T-helper 1 cell treated with Interleukin-12 subunit alpha and Interleukin-12 subunit beta and Interleukin-4 antibody, amounts not matched to agents 30 ng/mL and 1 ng/mL, for 36 hours (primary cell): ENCODE measurements around the gene CLEC10A. TPM values are rescaled to one million over a fixed set of nuclear protein-coding genes. Genes with fewer than 3 reads are reported as not detected.
"Not testable (repeated sequence)": the region's sequence is repeated elsewhere in the genome, so short reads cannot be mapped to it uniquely, and the experiment has no call there.

ENCODE experiments used
- intact Hi-C: fragments of 100-400 bp; cut with micrococcal nuclease; formaldehyde crosslinking; loops from one replicate; pipeline ENCODE4 v1.15.1; 2024
- total RNA-seq: library from RNA; stranded (reverse); gene quantifications from 2 replicates; pipeline ENCODE4 v1.2.3, GENCODE V29; 2022

The CLEC10A gene
- total RNA-seq, 1 donor from 2014 or later: not detected

DNA sequence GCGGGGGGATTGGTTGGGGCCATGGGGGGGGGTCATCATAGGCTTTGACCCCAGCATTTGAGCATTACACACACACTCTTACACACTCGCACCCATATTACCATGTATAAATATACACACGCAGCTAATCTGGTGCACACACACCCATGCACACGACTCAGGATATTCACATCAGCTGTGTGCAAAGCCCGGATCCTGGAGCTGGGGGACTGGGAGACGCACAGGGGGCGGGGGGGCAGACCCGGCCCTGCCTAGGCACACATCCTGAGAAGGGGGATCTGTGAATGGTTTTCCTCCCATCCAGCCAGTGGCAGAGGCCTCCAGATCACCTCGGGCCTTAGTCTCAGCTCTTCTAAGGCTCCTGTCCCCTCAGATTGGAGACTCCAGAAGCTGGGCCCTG, 28.9 kb upstream of the CLEC10A start:
- intact Hi-C loops: no loop called here

DNA sequence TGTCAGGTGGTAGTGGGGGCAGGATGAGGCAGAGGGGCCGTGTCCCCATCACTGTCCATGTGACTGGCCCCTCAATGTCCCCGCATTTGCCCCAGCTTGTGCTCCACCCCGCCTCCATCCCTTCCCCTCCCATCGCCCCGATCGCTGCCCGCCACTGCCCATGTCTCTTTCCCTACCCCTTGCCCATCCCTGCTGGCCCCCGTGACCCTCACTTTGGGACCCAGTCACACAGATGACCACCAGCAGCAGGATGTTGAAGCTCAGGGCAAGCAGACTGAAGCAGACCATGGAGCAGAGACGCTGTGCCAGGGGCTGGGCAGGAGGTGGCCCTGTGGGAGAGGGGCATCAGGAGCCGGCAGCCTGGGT, 28.5 kb upstream of the CLEC10A start:
- intact Hi-C loops: no loop called here

DNA sequence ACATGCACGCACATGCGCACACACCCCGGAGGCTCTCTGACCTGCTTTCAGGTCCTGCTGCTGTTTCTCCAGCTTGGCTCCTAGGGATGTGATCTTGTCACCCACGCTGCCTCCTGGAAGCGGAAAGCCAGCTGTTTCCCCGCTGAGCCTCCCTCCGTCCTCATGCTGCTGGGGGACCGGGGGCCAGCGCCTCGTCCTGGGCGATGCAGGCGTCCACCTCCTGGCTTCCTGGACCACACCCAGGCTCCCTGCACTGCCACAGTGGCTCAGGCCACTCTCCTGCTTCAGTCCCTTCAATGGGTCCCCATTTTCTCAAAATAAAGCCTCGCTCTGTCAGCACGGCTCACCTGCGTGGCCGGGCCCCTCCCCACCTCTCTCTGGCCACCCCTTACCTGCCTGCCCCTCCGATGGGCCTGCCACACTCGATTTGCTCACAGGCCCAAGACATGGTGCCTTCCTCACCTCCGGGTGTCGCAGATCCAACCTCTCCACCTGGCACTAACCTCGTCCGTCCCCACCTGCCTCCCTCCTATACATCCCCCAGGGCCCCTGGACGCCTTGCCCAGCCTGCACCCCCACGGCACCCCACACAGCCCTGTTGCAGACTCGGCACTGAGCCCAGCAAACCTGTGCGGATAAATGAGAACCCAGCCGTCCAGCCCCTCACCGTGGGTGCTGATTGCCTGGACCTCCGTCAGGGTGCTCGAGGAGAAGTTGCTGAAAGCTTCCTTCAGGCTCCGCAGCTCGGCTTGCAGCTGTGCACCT, 27.9 kb upstream of the CLEC10A start:
- intact Hi-C loops: no loop called here

DNA sequence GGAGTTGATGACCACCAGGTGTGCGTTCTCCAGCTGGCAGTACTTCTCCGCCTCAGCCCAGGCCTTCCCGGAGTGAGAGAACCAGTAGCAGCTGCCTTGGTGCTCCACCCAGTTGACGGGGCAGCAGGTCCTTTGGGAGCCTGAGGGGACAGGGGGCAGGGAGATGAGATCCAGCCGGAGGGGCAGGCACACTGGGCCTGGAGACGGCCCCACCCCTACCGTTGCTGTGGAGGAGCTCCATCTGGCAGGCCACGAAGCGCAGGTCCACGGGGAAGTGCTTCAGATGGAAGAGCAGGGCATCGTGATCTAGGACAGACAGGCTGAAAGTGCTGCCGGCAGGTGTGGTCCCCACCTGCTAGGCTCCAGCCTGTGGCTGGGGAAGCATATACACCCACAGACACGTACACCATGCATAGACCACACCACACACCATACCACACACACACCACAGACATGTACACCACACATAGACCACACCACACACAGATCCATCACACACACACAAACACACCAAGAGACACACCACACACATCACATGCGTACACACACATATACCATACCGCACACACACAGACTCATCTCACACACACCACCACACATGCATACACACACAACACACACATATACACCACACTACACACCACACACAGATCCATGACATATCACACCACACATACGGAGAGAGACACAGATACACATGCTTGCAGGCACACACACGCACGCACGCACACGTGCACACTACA, 27.1 kb upstream of the CLEC10A start:
- intact Hi-C loops: no loop called here

DNA sequence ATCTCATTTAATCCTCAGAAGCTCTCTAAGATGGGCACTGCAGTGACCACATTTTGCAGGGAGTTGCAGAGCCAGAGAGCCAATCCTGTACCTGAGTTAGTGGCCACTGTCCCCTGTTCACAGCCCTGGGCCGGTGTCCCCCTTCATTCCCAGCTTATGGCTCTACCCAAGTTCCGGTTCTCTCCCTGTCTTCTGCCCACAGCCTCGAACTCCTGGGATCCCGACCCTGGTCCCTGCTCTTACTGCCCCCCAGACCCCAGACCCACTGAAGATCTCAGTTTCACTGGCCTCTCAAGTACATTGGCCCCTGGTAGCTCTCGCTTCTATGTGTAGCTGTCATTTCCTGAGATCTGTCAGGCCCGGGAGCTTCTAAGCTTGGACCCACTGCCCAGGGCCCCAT, 22.4 kb upstream of the CLEC10A start:
- intact Hi-C loops: no loop called here

DNA sequence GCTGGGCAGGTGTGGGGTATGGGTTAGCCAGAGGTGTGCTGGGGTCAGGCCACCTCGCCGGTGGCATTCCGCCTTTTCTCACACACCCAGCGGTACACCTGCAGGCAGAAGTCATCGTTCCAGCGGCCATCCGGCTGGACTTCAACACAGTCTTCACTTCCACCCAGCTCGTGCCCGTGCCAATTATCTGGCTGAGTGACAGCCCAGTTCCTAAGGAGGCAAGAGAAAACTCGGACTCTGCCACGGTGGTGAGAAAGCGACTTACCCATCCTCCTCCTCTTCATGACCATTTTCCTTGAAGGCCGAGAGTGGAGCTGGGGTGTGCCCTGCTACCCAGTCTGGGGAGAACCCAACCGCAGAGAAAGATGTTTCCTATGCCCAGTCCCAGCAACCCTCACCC, 21.5 kb upstream of the CLEC10A start:
- intact Hi-C loops: no loop called here

DNA sequence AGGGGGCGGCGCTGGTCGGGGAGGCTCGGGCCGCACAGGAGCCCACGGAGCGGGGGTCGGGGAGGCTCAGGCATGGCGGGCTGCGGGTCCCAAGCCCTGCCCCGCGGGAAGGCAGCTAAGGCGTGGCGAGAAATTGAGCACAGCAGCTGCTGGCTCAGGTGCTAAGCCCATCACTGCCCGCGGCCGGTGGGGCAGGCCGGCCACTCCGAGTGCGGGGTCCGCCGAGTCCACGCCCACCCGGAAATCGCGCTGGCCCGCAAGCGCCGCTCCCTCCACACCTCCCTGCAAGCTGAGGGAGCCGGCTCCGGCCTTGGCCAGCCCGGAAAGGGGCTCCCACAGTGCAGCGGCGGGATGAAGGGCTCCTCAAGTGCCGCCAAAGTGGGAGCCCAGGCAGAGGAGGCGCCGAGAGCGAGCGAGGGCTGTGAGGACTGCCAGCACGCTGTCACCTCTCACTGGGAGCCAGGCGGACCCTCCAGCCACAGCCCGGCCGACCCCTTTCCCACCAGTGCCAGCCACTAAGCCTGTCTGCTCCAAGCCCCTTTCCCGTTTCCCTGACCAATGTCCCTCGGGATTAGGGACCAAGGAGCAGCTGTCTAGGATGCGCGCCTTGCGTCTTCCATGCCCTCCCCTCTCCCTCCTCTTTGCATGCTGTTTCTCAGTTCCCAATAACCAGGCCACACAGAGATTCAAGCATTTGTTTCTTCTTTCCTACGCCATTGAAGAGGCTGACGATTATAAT, 20.8 kb upstream of the CLEC10A start:
- intact Hi-C loops: not testable (repeated sequence)

DNA sequence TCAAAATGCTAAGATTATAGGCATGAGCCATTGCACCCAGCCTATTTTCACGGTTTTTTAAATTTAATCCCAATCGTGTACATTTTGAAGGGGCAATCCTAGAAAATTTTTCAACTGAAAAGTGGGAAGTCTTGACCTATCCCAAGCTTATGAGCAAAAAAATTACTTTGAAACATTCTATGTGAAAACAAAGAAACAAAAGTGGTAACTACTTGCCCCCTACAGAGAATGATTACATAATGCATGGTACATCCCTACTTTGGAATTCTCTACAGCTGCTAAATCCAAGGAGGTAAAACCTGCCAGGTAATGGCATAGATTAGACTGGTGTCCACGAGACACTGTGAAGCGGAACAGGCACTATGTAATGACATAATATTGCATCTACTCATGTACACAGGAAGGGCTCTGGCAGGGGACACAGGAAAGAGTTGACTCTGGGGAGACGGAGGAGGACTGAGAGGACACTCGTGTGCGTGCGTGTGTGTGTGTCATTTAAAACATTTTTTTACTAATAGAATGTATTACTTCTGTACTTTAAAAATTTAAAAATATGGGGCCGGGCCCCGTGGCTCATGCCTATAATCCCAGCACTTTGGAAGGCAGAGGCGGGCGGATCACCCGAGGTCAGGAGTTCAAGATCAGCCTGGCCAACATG, 18.9 kb upstream of the CLEC10A start:
- intact Hi-C loops: no loop called here

DNA sequence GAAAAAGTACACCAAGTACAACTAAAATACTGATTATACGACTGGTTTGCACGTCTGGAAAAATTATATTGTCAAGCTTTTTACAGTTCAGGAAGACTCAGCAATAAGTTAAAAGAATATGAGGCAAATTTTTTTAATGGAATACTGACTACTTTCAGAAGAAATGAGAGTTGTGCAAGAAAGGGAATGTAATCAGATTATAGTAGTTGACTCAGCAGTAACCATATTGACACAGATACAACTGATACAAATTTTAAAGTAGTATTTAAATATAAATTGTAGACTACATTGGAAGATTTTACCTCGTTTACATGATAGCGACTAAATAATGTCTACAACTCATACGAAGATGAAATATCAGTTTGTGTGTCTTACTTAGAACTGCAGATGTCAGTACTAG, 17.9 kb upstream of the CLEC10A start:
- intact Hi-C loops: no loop called here

DNA sequence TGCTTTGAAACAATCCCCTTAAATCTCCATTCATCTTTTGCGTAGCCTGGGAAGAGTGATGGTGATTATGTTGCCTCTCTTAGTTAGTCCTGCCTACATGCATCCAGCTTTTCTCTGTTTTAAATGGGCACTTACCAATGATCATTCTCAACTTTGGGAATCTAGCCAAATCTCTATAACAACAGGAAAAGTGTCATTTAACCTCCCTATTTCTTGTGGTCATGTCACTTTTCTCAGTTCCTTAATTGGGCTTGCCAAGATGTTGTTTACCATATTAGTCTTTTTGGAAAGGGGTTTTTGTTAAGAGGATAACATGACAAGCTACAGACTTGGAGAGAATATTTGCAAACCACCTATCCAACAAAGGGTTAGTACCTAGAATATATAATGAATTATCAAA, 15.6 kb upstream of the CLEC10A start:
- intact Hi-C loops: no loop called here

DNA sequence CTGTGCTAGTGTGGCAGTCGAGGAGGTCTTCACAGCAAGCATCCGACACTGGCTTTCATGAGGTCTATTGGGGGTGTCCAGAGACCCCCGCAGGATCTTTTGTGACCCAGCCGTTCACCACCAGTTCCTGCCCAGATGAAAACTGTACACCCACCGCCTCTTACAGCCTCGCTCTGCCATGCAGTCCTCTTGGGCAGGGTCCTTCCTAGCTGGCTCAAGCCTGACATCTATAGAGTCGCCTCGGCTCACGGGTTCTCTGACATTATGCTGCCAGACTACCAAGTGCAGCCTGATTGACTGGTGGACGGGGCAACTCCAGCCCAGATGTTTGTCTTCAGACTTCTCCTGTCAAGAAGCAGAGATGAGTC, 14.6 kb upstream of the CLEC10A start:
- intact Hi-C loops: no loop called here

DNA sequence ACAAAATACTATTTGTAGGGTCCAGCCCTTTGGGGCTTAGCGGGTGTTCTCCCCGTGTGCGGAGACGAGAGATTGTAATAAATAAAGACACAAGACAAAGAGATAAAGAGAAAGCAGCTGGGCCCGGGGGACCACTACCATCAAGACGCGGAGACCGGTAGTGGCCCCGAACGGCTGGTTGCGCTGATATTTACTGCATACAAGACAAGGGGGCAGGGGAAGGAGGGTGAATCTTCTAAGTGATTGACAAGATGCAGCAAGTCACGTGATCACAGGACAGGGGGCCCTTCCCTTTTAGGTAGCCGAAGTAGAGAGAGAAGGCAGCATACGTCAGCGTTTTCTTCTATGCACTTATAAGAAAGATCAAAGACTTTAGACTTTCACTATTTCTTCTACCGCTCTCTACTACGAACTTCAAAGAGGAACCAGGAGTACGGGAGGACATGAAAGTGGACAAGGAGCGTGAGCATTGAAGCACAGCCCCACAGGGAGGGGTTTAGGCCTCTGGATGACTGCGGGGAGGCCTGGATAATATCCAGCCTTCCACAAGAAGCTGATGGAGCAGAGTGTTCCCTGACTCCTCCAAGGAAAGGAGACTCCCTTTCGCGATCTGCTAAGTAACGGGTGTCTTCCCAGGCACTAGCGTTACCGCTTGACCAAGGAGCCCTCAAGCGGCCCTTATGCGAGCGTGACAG, 11.4 kb upstream of the CLEC10A start:
- intact Hi-C loops: not testable (repeated sequence)

DNA sequence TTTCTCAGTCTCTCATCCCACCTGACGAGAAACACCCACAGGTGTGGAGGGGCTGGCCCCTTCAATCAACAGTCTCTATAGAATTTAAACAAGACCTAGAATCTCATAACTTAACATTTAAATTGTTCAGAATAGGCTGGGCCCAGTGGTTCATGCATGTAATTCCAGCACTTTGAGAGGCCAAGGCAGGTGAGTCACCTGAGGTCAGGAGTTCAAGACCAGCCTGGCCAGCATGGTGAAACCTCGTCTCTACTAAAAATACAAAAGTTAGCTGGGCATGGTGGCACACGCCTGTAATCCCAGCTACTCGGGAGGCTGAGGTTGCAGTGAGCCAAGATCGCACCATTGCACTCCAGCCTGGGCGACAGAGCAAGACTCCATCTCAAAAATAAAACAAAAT, 9.5 kb upstream of the CLEC10A start:
- intact Hi-C loops: not testable (repeated sequence)

DNA sequence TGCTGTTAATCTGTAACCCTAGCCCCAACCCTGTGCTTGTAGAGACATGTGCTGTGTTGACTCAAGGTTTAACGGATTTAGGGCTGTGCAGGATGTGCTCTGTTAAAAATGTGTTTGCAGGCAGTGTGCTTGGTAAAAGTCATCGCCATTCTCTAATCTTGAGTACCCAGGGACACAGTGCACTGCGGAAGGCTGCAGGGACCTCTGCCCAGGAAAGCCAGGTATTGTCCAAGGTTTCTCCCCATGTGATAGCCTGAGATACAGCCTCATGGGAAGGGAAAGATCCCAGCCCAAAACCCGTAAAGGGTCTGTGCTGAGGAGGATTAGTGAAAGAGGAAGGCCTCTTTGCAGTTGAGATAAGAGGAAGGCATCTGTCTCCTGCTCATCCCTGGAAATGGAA, 8.4 kb upstream of the CLEC10A start:
- intact Hi-C loops: not testable (repeated sequence)

DNA sequence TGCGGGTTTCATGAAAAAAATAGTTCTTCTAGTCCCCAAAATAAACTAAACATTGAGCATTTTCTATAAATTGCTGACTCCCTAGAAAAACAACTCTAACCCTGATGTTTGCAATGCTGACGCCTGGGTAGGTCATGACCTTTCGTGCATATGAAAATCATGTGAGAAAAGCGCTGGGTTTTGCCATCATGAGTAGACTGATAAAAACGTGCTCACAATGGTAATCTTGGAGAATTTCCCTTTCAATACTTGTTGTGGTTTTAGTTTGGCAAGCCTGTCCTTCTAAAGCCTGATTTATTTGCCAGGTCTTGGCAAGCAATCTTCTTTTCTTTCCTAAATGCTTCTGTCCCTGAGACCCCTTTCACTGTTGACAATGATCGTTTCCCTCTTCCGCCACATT, 4.0 kb upstream of the CLEC10A start:
- intact Hi-C loops: no loop called here

DNA sequence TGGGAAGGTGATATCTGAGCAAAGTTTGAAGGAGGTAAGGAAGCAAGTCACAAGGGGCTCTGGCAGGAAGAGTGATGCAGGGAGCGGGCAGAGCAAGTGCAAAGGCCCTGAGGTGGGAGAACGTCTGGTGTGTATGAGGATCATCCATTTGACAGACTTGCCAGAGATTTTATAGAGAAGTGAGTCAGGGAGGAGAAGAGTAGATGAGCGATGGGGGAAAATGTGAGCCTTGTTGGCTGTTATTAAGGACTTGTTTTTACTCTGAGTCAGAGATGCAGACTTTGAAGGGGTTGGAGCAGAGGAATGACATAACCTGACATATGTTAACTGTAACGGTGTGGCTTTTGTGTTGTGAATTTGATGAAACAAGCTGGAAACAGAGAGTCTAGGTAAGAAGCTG, 3.5 kb upstream of the CLEC10A start:
- intact Hi-C loops: no loop called here

DNA sequence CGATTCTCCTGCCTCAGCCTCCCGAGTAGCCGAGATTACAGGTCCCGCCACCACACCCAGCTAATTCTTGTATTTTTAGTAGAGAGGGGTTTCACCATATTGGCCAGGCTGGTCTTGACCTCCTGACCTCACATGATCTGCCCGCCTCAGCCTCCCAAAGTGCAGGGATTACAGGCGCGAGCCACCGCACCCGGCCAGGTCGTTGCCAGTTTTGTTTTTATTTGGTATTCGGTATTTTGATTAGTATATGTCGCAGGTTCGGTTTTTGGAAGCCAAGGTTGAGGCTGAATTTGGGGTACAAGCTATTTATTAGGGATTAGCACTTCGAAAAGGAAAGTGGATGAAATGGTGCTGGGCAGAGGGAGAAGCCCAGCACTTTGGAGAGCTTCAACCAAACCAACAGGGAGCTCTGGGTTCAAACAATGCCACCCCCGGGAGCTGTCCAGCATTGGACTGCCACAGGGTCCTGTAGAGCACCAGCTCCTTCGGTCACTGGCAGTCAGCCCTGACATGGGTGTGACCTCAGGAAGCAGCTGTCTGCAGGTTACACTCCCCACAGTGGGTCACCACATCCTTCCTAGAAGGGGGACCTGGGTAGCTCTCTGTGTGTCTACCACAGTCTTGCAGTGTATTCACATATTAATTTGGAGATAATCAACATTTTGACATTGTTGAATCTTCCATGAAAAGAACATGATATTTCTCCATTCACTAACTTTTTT, 1.5 kb upstream of the CLEC10A start:
- intact Hi-C loops: no loop called here

DNA sequence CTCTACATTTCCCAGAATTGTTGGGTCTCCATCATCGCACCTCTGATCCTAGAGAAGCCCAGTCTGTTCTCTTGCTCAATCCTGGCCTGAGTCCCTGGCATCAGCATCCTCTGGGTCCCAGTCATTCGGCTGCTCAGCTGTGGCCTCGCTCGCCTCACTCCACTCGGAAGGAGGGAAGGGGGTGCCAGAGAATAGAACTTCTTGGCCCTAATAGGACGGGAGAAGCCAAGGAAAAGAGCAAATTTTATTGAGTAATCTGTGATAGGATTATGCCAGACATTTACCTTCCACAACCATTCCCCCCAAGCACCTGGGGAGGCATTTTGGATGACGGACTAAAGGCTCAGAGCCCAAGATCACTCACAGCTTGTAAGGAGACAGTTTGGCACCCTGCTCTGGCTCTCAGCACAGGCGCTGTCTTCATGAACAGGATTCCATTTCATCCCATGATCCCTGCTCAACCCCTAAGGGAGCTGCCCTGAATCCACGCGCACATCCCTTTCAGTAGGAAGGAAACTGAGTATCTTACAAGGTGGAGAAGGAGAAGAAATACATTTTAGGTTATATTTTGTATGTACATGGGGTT, 498 bp upstream of the CLEC10A start:
- intact Hi-C loops: no loop called here

DNA sequence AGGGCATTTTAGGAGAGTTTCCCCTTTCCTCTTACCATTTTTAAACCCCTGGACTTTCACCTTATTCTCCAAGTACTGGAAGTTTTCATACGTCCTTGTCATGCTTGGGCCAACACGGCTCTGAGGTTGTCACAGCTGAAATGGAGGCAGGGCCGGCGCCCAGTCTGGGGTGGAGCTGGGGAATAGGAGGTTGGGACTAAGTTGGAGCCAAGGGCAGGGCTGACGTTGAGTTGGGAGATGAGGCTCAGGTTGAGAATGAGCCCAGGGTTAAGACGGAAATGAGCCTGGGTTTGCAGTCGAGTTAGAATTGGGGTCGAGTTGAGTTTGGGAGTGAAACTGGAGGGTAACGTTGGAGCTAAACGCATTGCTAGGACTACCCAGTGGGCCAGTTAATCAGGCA, 1.3 kb downstream of the CLEC10A start:
- intact Hi-C loops: no loop called here

DNA sequence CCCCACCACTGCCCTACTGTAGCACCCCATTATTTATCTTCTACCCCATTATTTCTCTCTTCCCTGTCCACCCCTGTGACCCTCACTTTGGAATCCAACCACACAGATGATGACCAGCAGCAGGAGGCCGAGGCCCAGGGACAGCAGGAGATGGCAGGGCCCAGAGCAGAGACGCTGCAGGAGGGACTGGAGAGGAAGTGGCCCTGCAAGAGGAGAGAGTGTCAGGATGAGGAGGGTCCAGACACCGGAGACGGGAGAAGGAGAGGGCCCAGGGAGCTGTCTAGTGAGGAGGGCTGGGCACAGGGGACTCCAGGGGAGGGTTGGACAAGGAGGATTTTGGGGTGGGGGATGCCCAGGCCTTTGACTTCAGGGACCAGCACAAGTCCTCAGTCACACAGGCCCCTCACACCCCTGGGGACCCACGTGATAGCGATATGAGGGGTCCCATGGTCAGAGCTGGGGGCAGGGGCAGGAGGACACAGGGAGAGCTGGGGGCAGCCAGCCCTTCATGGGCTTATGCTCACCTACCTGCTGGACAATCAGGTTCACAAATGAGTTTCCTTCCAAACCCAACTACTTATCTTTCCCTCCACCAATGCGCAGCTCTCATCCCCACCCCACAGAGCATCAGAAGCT, 2.0 kb downstream of the CLEC10A start:
- intact Hi-C loops: no loop called here
